Epithelial cell of proximal tubule (primary cell): ENCODE measurements around the gene RABEPK. TPM values are rescaled to one million over a fixed set of nuclear protein-coding genes. Genes with fewer than 3 reads are reported as not detected.
A peak's percentile ranks its signal among the peaks of the same experiment; 100 is the strongest.
"Not testable (repeated sequence)": the region's sequence is repeated elsewhere in the genome, so short reads cannot be mapped to it uniquely, and the experiment has no call there.

Source experiments
- DNase-seq: peaks from one replicate; pipeline ENCODE4 v3.0.0-alpha.2; 2011; ENCODE audit warnings: low read depth
- H3K4me3 ChIP-seq: 2 replicates; pipeline ENCODE4 v1.5.1; 2011; ENCODE audit warnings: low read depth, mild to moderate bottlenecking, low read length
- CTCF ChIP-seq: conservative IDR thresholded peaks from 2 replicates; pipeline ENCODE4 v1.5.1; 2012; ENCODE audit warnings: low read depth, mild to moderate bottlenecking, low read length
- total RNA-seq: library from RNA; depleted of rRNA; stranded (reverse); fragments of >200 nt; gene quantifications from 2 replicates; pipeline ENCODE4 v1.2.3, GENCODE V29; 2015

The RABEPK gene
- total RNA-seq, 1 donor from 2014 or later, result 20.3 TPM

- TF ChIP-seq CTCF, result no peak
- H3K4me3 ChIP-seq, result no peak overlapping the region
- no peak for DNase-seq
Observed at GRCh38 chr9:125204477-125204876, 4.1 kb downstream of the RABEPK start.

GRCh38 chr9:125214186-125214585 lies 13.8 kb downstream of the RABEPK start:
- no peak for TF ChIP-seq CTCF
- no peak for DNase-seq

GRCh38 chr9:125218621-125219020 lies 18.3 kb downstream of the RABEPK start:
- no peak for TF ChIP-seq CTCF
- H3K4me3 ChIP-seq, result no peak overlapping the region
- DNase-seq, result no peak

More at GRCh38 chr9:125214186-125214585, 13.8 kb downstream of the RABEPK start:
- no peak overlapping the region for H3K4me3 ChIP-seq

- H3K4me3 ChIP-seq, DNase-seq: not testable (repeated sequence)
Observed at GRCh38 chr9:125224858-125225257, 24.5 kb downstream of the RABEPK start.

GRCh38 chr9:125227761-125228160 lies 27.4 kb downstream of the RABEPK start:
- no peak for DNase-seq
- no peak overlapping the region for H3K4me3 ChIP-seq
- no peak for TF ChIP-seq CTCF

GRCh38 chr9:125233678-125234077 lies 33.3 kb downstream of the RABEPK start:
- no peak for TF ChIP-seq CTCF
- no peak overlapping the region for H3K4me3 ChIP-seq
- DNase-seq, result peak; percentile 96

- DNase-seq, H3K4me3 ChIP-seq: not testable (repeated sequence)
Observed at GRCh38 chr9:125234099-125234498, 33.8 kb downstream of the RABEPK start.

- peak overlapping the region; percentile 17 for H3K4me3 ChIP-seq
- no peak for TF ChIP-seq CTCF
- no peak for DNase-seq
Observed at GRCh38 chr9:125235804-125236519, 35.6 kb downstream of the RABEPK start.

- peak overlapping the region; percentile 17 for H3K4me3 ChIP-seq
- DNase-seq, result not testable (repeated sequence)
Observed at GRCh38 chr9:125236520-125237159, 36.3 kb downstream of the RABEPK start.
